Subcutaneous abdominal adipose tissue (tissue), 5 donors: ENCODE results near the gene FAM53C.

ENCODE experiments used
- H3K27ac ChIP-seq: one replicate; pipeline ENCODE4 v1.7.0; 2013; ENCODE audit warnings: low read depth, mild to moderate bottlenecking, inconsistent platforms, low read length, moderate library complexity
- H3K27me3 ChIP-seq, 5 donors: one replicate each; pipeline ENCODE4 v1.7.0; 2013; ENCODE audit warnings: low read length in 5 of 5, inconsistent platforms in 1 of 5; ENCODE audit not compliant: control insufficient read depth in 5 of 5, insufficient read depth in 4 of 5
- H3K36me3 ChIP-seq, 5 donors: one replicate each; pipeline ENCODE4 v1.7.0; 2013; ENCODE audit warnings: low read length in 5 of 5; ENCODE audit not compliant: control insufficient read depth in 5 of 5, insufficient read depth in 5 of 5
- H3K4me1 ChIP-seq, 5 donors: one replicate each; pipeline ENCODE4 v1.7.0; 2013; ENCODE audit warnings: low read length in 5 of 5, mild to moderate bottlenecking in 3 of 5, moderate library complexity in 1 of 5; ENCODE audit not compliant: control insufficient read depth in 5 of 5, insufficient read depth in 5 of 5
- H3K4me3 ChIP-seq, 5 donors: one replicate each; pipeline ENCODE4 v1.7.0; 2013; ENCODE audit warnings: low read length in 5 of 5, low read depth in 1 of 5
- H3K9ac ChIP-seq, 5 donors: one replicate each; pipeline ENCODE4 v1.7.0; 2013; ENCODE audit warnings: low read length in 5 of 5, mild to moderate bottlenecking in 4 of 5, moderate library complexity in 3 of 5
- H3K9me3 ChIP-seq, 5 donors: one replicate each; pipeline ENCODE4 v1.7.0; 2013; ENCODE audit warnings: low read length in 5 of 5; ENCODE audit not compliant: control insufficient read depth in 5 of 5
- donor health status: healthy.
- donor health status: healthy.
- donor health status: healthy.
- donor health status: healthy.
- donor health status: healthy.

FAM53C gene

GRCh38 chr5:138360941-138361452, 22.9 kb downstream of the FAM53C start:
- Histone ChIP-seq H3K9me3 (no peaks in the 10 kb centered on the region), H3K9ac (no peak overlapping the region), H3K27me3 (no peaks in the 10 kb centered on the region), H3K27ac (no peak overlapping the region), H3K36me3 (no peaks in the 10 kb centered on the region), H3K4me3 (no peak overlapping the region), H3K4me1 (peaks cover 0 to 5% (median 4%) of the 10 kb centered on the region in 5 donors)

- H3K4me1 ChIP-seq, result peaks cover 0 to 16% (median 4%) of the 10 kb centered on the region in 5 donors
- no peaks in the 10 kb centered on the region for H3K27me3 ChIP-seq
- no peak overlapping the region for H3K27ac ChIP-seq
- H3K9me3 ChIP-seq, result no peaks in the 10 kb centered on the region
- H3K9ac ChIP-seq, result no peak overlapping the region
- no peaks in the 10 kb centered on the region for H3K36me3 ChIP-seq
- no peak overlapping the region for H3K4me3 ChIP-seq
These were observed 26.5 kb downstream of the FAM53C start for GRCh38 chr5:138364576-138364975.

- no peaks in the 10 kb centered on the region for H3K9me3 ChIP-seq
- H3K9ac ChIP-seq, result no peak overlapping the region
- no peaks in the 10 kb centered on the region for H3K27me3 ChIP-seq
- H3K4me3 ChIP-seq, result no peak overlapping the region
- H3K4me1 ChIP-seq, result peaks cover 0 to 26% (median 22%) of the 10 kb centered on the region in 5 donors
- no peak overlapping the region for H3K27ac ChIP-seq
- no peaks in the 10 kb centered on the region for H3K36me3 ChIP-seq
These were observed 28.7 kb downstream of the FAM53C start for GRCh38 chr5:138366632-138367382.

- H3K9me3 ChIP-seq, result no peaks in the 10 kb centered on the region
- H3K36me3 ChIP-seq, result peaks cover 0 to 16% (median 4%) of the 10 kb centered on the region in 5 donors
- H3K27ac ChIP-seq, result peak overlapping the region; percentile 28
- peak overlapping the region in 1 of 5 donors; percentile 15 for H3K9ac ChIP-seq
- no peak overlapping the region for H3K4me3 ChIP-seq
- no peaks in the 10 kb centered on the region for H3K27me3 ChIP-seq
- H3K4me1 ChIP-seq, result peaks cover 0 to 39% (median 34%) of the 10 kb centered on the region in 5 donors
These were observed 31.2 kb downstream of the FAM53C start for GRCh38 chr5:138369261-138369660.

- peak overlapping the region; percentile 28 for H3K27ac ChIP-seq
These were observed 31.6 kb downstream of the FAM53C start for GRCh38 chr5:138369706-138370105.

GRCh38 chr5:138370537-138370936, 32.5 kb downstream of the FAM53C start:
- Histone ChIP-seq H3K27ac (no peak overlapping the region), H3K36me3 (peaks cover 3 to 18% (median 9%) of the 10 kb centered on the region in 5 donors), H3K27me3 (no peaks in the 10 kb centered on the region), H3K9ac (no peak overlapping the region), H3K4me3 (no peak overlapping the region), H3K9me3 (no peaks in the 10 kb centered on the region), H3K4me1 (peaks cover 0 to 39% (median 34%) of the 10 kb centered on the region in 5 donors)

More at GRCh38 chr5:138369706-138370105, 31.6 kb downstream of the FAM53C start:
- no peaks in the 10 kb centered on the region for H3K27me3 ChIP-seq
- H3K9ac ChIP-seq, result peak overlapping the region in 1 of 5 donors; percentile 15
- no peak overlapping the region for H3K4me3 ChIP-seq
- H3K36me3 ChIP-seq, result peaks cover 0 to 18% (median 6%) of the 10 kb centered on the region in 5 donors
- no peaks in the 10 kb centered on the region for H3K9me3 ChIP-seq
- H3K4me1 ChIP-seq, result peaks cover 0 to 39% (median 34%) of the 10 kb centered on the region in 5 donors

GRCh38 chr5:138371454-138371853, 33.4 kb downstream of the FAM53C start:
- Histone ChIP-seq H3K36me3 (peaks cover 3 to 25% (median 16%) of the 10 kb centered on the region in 5 donors), H3K4me3 (no peak overlapping the region), H3K27me3 (no peaks in the 10 kb centered on the region), H3K4me1 (peaks cover 0 to 39% (median 33%) of the 10 kb centered on the region in 5 donors), H3K9me3 (no peaks in the 10 kb centered on the region), H3K9ac (no peak overlapping the region), H3K27ac (no peak overlapping the region)

- H3K27ac ChIP-seq, result no peak overlapping the region
- no peaks in the 10 kb centered on the region for H3K9me3 ChIP-seq
- H3K4me1 ChIP-seq, result peaks cover 0 to 39% (median 31%) of the 10 kb centered on the region in 5 donors
- no peak overlapping the region for H3K4me3 ChIP-seq
- H3K9ac ChIP-seq, result no peak overlapping the region
- H3K36me3 ChIP-seq, result peaks cover 8 to 32% (median 21%) of the 10 kb centered on the region in 5 donors
- no peaks in the 10 kb centered on the region for H3K27me3 ChIP-seq
These were observed 34.2 kb downstream of the FAM53C start for GRCh38 chr5:138372225-138372624.

- no peaks in the 10 kb centered on the region for H3K9me3 ChIP-seq
- H3K36me3 ChIP-seq, result peaks cover 11 to 37% (median 25%) of the 10 kb centered on the region in 5 donors
- no peaks in the 10 kb centered on the region for H3K27me3 ChIP-seq
- H3K4me3 ChIP-seq, result peak overlapping the region in 1 of 5 donors; percentile 15
- peaks cover 0 to 39% (median 31%) of the 10 kb centered on the region in 5 donors for H3K4me1 ChIP-seq
- H3K9ac ChIP-seq, result no peak overlapping the region
- H3K27ac ChIP-seq, result no peak overlapping the region
These were observed 34.6 kb downstream of the FAM53C start for GRCh38 chr5:138372653-138373052.

GRCh38 chr5:138382347-138382746, 44.3 kb downstream of the FAM53C start:
- Histone ChIP-seq H3K27ac (no peak overlapping the region), H3K36me3 (peaks cover 45 to 73% (median 64%) of the 10 kb centered on the region in 5 donors), H3K27me3 (no peaks in the 10 kb centered on the region), H3K9ac (no peak overlapping the region), H3K4me1 (peaks cover 0 to 3% (median 0%) of the 10 kb centered on the region in 5 donors), H3K4me3 (no peak overlapping the region), H3K9me3 (no peaks in the 10 kb centered on the region)
